Measurements from ENCODE around the gene SESTD1.
A peak's percentile ranks its signal among the peaks of the same experiment; 100 is the strongest.

The SESTD1 gene, protein sequence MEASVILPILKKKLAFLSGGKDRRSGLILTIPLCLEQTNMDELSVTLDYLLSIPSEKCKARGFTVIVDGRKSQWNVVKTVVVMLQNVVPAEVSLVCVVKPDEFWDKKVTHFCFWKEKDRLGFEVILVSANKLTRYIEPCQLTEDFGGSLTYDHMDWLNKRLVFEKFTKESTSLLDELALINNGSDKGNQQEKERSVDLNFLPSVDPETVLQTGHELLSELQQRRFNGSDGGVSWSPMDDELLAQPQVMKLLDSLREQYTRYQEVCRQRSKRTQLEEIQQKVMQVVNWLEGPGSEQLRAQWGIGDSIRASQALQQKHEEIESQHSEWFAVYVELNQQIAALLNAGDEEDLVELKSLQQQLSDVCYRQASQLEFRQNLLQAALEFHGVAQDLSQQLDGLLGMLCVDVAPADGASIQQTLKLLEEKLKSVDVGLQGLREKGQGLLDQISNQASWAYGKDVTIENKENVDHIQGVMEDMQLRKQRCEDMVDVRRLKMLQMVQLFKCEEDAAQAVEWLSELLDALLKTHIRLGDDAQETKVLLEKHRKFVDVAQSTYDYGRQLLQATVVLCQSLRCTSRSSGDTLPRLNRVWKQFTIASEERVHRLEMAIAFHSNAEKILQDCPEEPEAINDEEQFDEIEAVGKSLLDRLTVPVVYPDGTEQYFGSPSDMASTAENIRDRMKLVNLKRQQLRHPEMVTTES

DNA sequence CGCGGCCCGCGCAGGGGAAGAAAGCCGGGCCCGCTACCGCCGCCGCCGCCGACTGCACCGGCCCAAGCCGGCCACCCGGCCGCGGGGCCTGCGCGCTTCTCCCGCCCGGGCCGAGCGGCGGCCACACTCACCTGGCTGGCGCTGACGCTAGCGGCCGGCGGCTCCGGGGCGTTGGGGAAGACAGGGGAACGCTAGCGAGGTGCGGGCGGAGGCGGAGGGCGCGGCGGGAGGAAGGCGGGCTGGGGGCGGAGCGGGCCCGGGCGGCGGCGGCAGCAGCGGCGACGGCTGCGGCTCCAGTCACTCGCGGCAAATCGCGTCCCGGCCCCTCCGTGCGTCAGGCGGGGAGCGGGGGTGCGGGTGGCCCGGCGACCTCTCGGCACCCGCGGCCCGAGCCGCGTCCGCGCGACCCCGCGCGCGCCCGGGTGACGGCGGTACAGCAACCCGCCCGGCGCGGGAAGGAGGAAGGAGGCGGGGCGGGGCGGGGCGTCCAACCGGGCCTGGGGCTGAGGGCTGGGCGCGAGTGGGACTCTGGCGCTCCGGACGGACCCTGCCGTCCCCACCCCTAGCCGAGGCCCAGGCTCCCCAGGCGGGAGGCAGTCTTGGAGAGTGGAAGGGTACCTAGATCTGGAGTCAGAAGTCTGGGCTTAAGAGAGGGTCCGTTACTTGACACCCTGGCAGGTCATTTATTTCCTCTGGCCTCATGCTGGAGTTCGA lies at the start of gene SESTD1:
SESTD1 (minus strand) TSS at position 465 of the 714 bp plus-strand sequence. CDS start 72,991 bp downstream, outside the sequence.
- peak; percentile 51 for DNase-seq

DNA sequence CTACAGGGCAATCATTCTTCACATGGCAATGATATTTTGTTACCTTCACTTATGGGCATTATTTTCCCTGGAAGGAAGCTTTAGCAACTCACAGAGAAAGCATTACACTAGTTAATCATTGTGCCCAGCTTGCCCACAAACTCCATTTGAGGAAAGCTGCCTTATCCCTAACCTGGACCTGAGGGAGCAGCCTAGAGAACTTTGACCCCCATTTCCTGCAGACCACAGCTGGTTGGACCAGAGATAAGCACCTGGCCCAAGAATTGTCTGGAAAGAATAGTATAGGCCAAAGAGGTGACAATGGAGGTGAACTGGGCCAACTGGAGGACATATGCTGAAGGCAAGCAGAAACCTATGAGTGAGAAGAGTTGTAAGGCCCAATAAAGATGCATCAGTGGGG lies 48.4 kb upstream of the SESTD1 start:
- DNase-seq: no peak

DNA sequence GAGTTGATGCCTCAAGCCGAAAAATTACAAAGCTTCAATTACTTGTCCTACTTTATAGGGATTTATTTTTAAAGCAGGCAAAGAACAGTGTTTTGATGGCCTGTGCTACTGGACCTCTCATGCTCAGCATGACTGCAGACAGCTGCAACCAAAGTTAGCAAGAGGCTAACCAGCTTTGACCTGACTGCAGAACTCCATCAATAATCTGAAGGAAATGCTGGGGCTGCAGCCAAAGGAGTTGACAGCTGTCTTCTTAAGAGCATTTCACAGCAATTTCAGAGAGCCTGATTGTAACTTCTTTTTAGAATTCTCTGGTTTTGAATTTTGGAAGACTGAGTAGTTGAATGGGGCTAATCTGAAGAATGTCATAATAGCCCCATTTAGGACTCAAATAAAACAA lies 46.5 kb upstream of the SESTD1 start:
- no peak for DNase-seq

DNA sequence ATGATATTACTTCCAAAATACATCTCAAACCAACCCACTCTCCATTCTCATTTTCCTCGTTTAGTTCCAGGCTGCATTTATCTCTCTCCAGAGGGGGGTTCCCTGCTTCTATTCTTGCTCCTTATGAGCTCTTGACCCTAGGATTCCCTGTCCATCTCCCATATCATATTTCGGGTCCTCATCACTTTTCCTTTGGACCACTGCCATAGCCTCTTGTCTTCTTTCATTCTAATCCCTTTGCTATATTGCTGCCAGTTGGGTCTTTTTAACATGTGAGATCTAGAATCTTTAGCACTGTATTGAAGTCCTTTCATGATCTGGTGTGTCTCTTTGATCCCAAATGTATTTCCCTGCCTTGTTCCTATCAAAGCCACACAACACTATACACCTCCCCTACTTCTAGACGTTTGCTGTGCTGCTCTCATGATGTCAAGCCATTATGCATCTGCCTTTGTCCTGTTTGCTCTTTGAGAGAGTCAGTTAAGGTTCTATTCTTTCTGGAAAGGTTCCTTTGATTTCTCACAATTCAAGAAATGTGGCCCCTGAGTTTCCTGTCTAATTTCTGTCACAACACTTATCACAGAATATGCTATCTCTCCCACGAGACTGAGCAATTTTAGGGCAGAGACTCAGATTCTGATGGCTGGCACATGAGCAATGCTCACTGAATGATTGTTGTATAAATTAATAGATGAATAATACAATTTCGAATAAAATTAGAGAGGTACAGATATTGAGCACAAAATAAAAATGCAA lies 43.2 kb upstream of the SESTD1 start:
- DNase-seq: no peak

DNA sequence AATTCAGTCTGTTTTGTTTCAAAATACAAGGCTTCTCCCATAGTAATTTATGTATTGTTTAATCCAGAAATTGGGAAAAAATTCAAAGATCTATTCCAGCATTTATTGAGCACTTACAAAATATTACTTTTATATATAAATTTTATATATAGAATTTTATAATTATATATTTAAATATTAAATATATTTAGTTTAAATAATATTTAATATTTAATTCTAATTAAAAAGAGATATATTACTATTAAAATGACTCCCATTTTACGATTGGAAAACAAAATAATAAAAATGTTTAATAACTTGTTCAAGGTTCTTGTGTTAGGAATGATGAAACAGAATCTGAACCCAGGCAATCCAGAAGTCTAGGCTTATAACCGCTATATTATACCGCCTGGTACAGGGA lies 40.5 kb upstream of the SESTD1 start:
- no peak for DNase-seq

DNA sequence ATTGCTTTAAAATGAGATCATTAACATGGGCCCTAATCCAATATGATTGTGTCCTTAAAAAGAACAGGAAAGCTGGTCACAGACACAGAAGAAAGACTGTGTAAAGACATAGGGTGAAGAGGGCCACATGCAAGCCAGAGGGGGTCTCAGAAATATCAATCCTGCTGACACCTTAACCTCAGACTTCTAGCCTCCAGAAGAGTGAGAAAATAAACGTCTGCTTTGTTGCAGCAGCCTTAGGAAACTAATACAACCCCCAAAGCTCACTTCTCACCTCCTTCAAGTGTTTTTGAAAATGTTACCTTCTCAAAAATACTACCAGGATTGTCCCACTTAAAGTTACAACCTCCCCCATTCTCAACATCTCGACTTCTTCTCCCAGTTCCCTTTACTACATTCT lies 39.8 kb upstream of the SESTD1 start:
- DNase-seq: no peak

DNA sequence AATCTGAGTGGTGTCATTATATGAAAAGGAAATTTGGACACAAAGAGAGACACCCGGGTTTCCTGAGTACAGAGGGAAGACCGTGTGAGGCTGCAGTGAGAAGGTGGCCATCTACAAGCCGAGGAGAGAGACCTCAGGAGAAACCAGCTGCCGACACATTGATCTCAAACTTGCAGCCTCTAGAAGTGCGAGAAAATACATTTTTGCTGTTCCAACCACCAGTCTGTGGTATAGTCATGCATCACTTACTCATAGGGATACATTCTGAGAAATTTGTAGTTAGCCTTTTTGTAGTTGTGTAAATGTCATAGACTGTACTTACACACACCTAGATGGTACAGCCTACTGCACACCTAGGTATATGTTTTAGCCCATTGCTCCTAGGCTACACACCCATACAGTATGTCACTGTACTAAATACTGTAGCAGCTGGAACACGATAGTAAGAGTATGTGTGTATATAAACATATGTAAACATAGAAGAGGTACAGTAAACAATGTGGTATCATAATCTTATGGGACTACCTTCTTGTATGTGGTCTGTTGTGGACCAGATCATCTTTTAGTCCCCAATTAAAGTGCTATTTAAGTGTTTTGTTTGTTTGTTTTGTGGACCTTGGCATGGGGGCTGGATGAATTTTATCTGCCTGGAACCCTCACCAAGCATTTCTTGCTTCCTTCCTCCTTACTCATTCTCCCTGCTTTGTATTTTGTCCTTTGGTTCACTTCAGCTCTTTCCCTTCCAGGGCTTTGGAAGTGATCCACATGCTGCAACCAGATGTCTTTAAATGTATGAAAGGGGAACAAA lies 38.3 kb upstream of the SESTD1 start:
- DNase-seq: no peak

DNA sequence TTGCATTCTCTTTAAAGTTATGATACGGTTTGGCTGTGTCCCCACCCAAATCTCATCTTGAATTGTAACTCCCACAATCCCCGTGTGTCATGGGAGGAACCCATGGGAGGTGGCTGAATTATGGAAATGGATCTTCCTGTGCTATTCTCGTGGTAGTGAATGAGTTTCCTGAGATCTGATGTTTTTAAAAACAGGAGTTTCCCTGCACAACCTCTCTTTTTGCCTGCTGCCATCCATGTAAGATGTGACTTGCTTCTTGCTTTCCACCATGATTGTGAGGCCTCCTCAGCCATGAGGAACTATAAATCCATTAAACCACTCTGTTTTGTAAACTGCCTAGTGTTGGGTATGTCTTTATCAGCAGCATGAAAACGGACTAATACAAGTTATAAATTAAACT lies 37.5 kb upstream of the SESTD1 start:
- DNase-seq: no peak

DNA sequence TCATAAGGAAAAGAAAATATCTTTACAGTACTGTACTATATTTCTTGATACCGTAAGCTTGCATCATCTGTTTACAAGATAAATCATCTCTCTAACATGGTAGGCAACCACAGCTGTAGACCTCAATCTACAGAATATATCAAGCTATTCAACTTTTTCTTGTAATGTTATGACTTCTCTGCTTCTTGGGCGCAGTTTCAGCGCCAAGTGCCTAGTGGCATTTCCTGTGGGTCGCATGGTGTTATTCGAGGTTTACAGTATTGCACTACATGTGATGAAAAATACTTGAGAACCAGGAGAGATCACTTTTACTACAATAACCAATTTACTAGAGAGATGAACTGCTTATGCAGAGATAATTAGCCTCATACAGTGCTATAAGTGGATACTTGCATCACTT lies 34.0 kb upstream of the SESTD1 start:
- DNase-seq: no peak

DNA sequence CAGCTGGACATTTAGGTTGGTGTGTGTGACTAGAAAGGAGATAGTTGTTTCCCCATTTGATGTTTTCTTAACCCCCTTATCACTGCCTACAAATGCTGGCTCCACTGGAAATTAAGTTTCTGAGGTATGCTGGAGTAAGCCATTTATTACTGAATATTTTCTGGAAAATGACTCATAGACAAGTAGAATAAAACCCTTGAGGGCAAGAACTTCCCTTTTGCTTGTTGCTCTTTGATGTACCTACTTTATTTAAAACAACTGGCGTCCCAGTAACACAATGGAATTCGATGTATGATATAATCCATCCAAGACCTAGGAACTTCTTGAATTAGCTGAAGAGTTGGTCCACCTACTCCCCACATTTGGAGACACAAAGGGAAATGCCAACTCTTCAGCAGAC lies 33.3 kb upstream of the SESTD1 start:
- DNase-seq: no peak

DNA sequence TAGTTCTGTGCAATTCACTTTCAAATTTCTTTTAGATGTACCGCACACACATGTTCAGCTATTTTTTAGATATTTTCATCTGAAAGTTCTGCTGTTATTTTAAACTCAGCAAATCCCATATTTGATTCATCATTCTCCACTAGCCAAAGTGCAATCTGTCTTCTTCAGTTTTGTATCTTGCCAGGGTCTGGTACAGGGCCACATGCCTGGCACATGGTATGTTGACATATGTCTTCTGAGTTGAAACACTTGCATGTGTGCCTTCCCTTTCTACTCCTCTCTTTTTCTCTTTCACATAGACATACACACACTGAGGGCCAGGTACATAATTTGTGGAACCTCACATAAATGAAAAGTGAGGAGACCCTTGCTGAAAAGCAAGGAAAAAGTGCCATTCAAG lies 25.7 kb upstream of the SESTD1 start:
- no peak for DNase-seq

DNA sequence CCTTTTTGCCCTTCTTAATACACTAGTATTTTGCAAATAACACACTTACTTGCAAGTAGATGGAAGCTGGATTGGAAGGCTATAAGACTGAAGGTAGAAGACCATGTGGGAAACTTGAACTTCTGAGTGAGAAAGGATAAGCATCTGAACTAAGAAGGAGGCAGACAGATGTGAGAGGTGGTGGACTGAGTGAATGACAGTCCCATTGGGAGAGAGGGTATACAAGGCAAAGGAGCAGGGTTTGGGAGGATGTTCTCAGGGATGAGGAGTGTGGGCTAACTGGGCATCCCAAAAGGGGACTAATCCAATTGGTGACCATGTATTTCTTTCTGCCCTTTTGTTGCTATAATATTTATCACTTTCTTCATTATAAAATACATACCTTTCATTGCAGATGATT lies 20.4 kb upstream of the SESTD1 start:
- DNase-seq: no peak

DNA sequence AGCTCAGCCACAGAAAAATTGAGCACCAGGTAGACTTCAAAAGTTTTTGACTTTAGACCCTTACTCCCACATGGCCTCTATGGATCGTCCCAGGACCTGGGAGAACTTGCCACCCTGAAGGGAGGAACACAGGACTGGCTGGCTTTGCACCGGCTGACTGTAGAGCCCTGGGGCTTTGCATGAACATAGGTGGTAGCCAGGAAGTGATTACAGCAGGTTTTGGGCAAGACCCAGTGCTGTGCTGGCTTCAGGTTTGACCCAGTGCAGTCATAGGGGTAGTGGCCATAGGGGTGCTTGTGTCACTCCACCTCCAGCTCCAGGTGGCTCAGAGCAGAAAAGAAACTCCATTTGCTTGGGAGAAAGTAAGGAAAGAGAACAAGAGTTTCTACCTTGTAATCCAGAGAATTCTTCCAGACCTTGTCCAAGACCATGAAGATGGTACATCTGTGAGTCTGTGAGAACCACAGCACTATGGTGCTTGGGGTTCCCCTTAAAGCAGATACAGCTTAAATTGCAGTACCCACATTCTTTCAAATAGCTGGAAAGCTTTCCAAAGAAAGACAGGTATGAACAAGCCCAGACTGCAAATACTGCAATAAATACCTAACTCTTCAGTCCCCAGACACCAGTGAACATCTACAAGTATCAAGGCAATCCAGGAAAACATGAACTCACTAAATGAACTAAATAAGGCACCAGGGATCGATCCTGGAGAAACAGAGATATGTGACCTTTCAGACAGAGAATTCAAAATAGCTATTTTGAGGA lies 13.0 kb upstream of the SESTD1 start:
- DNase-seq: no peak

DNA sequence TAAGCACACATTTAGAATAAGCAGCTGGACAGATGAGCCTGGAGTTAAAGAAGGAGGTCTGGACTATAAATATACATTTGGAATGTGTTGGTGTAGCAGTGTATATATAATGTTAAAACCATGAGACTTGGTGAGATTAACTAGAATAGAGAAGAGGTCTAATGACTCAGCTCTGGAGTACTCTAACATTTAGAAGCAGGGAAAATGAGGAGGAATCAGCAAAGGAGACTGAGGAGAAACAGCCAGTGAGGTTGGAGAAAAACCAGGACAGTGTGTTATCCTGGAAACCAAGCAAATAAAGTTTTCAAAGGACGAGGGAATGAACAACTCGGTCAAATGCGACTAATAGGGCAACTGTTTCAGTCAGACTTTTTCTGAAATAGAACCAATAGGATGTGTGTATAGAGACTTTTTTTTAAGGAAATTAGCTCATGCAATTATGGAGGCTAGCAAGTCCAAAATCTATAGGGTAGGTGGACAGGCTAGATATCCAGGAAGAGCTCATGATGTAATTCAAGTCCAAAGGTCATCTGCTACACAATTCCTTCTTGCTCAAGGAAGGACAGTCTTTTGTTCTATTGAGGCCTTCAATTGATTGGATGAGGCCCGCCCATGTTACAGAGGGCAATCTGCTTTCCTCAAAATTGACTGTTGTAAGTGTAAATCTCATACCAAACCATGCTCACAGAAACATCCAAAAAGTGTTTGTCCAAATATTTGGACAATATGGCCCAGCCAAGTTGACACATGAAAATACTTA lies 10.8 kb upstream of the SESTD1 start:
- no peak for DNase-seq

DNA sequence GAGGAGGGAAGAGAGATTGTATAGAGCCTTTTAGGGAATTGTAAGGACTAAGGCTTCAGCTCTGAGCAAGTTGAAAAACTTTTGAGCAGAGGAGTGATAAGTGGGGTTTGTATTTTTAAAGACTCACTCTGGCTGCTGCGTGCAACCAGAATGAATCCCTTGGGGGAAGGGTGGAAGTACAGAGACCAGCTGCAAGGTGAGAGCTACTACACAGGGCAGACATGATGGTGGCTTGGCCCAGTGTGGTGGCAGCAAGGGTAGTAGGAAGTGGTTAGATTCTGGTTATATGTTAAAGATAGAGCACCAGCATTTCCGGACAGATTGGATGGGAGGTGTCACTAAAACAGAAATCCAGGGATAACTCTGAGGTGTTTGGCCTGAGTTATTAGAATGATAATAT lies 10.1 kb upstream of the SESTD1 start:
- DNase-seq: no peak

DNA sequence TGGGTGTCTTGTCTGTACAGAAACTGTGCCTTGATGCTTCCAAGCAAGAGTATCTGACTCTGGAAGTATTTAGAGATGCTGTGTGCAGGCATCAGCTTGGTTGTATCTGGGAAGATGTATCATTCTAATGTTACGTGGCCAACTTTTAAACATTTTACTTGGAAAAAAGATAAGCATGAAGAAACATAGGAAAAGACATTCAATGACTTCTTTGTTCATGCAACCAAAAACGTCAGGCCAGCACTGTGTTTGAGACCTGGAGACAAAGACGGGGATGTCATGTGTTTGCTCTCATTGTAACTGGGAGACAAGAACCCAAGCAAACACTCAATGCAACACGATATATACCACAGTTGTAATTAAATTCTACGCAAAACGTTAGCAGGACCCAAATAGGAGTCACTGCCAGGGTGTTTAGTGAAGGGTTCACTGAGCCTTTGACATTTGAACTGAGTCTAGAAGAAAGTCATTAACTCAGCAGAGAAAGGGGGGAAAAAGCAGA lies 8.9 kb upstream of the SESTD1 start:
- no peak for DNase-seq

DNA sequence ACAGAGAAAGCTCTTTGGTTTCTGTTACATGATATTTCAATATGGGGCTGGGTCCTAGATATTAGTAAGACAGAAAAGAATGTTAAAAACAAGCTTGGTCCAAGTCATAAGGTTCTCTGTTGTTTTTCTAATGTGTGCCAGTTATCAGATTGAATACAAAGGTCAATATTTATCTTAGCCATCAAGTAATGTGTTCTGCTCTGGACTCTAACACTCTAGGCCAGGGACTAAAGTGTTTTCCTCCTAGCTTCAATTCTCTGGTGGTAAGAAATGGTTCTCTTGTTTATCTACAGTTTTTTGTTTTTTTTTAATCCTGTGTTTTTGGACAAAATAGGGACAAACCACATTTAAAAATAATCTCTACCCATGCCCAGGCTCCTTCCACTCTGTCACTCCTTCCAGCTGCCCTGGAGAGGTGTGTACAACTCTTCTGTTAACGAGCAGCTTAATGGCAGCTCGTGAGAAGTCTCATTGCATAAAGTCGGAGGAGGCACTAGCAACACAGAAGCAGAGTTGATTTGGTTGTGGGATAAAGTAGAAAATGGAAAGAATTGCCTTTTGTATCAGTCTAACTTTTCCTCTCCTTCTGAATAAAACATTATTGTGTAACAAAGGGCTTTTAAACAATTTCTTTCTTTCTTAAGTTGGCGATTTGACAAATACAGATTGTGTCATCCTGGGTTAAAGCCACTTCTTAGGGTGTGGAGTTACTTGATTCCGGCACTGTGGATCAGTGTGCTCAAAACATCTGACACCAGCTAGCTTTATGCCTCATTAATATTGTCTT lies 8.0 kb upstream of the SESTD1 start:
- DNase-seq: no peak

DNA sequence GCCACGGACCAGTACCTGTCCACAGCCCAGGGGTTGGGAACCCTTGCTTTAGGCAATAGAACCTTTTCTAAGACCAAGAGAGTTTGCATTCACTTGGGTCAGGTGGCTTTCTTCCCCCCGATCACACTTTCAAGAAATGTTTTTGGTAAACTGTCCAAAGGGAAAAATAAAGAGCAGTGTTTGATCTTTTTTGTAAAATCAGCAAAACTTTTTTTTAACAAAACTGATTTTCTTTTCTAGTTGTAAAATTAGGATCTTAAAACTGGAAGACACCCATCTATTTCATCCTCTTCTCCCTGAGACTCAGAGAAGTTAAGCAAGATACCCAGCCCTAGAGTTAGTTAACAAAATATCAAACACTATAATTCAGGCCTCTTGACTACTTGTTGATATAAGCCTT lies 6.1 kb upstream of the SESTD1 start:
- DNase-seq: no peak

DNA sequence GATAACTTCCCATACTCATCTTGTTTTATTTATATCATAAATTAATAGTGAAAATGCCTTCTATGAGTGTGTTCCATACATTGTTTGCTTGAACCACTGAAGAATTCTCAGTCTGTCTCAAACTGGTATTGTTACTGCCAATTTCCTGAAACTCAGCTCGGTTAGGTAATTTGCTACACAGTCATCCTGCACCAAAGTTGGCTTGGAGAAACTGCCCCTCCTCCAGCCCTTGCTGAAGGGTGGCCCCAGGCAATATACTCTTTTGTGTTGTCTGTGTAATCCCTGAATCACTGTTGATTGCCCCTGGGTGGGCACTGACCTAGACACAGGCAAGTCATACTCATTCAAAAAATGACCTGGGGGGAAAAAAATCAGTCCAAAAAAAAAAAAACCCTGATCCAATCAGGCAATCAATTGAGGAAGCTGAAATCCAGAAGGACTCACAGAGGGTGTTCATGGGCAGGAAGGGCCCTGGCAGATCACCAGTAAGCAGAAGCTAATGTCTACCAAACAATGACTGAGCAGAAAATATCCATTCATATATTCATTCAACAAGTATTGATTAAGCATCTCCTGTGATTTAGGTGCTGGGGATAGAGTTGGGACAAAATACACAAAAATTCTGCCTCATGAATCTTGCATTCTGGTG lies 3.8 kb upstream of the SESTD1 start:
- no peak for DNase-seq

All from activated CD4-positive, alpha-beta T cell treated with anti-CD3 and anti-CD28 coated beads, Interleukin-2, amount 50 U/mL, for 1 hour (primary cell).